UCSD-AML1 (cell line): ENCODE measurements around the gene CFAP61.

Experiments used
- DNase-seq: peaks from one replicate; lab custom pipeline; 2025; ENCODE audit not compliant: unreplicated experiment; lab: John Stamatoyannopoulos, UW

CFAP61 gene

GRCh38 chr20:20386192-20386591, 333.9 kb downstream of the CFAP61 start:
- no peak for DNase-seq

DNA sequence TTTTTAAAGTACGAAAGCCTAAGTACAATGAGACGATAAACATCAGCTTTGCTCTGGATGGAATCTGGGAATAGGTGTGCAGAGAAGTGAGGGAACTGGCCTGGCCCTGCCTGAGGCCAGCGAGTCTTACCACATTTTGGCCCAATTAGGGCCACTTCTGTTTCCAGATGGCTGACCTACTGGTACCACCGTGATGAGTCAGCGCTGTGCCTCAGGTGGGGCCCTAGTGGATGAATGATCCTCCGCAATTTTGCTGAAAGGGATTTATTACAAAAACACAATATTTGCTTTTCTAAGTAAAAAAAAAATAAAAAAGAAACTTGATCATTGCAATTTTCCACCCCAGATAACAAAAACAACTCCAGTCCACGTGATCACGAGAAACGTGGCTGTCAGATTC, 338.1 kb downstream of the CFAP61 start:
- no peak for DNase-seq

DNA sequence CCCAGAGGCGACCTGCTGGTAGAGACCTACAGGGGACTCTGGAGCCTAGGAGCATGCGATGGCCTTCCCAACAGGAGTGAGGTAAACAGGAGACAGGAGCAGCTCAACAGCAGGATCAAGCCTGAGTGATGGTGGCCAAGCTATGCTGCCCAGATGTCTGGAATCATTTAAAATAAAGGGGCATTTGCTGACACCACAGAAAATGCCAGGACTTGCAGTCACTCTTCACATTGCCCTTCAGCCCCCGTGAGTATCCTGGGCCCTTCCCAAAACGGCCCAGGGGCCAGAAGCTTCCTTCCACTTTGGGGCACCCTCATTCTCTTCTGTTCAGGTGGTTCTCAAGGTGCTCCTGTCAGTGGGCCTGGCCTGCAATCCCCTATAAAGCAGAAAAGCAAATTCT, 338.8 kb downstream of the CFAP61 start:
- DNase-seq = no peak

- no peak for DNase-seq
These were observed 339.4 kb downstream of the CFAP61 start for GRCh38 chr20:20391766-20392165.

GRCh38 chr20:20393207-20394120, 341.1 kb downstream of the CFAP61 start:
- peak; percentile 68 for DNase-seq

DNA sequence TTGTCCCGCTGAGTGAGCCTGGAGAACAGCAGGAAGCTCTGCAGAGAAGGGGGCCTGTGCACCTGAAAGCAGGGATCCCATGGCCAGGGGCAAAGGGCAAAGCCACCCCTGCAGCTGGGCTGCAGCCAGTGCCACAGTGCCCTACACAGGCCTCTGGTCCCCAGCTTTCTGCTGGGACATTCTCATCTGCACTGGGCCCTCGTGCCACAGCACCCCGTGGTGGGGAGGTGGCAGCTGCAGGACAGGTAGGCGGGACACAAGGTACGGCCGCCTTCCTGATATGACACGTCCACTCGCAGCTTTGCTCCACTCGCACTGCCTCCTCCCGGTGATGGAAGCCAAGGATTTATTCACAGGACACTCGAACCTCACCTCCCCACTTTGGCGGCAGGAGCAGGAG, 342.8 kb downstream of the CFAP61 start:
- DNase-seq = no peak

DNA sequence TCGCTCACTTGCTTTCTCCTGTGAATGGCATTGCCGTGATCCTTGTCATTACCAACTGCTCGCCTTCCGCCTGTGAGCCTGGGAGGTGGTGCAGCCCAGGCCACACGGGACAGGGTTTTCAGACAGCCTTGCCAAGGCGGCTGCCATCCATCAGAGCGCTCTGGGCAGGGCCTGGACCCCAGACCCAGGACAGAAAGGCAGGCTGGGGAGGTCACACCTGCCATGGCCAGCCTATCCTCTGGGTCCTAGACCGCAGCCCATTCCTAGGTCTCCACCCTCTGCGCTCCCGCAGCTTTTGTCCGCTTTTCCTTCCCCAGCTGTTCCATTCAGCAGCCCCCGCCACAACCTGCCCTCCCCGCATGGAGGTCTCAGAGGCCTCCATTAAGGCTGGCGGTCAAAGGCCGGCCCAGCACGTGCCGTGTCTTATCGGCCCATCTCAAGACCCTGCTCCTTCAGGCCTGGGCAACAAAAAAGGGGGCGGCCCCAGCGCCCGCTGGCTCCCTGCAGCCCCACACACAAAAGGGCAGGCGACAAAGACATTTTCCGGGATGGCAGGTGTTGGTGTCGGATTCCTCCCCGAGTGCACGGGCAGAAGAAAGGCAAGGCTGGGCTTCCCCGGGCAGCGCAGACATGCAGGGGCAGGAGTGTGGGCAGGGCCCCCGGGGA, 343.7 kb downstream of the CFAP61 start:
- no peak for DNase-seq

GRCh38 chr20:20396794-20397193, 344.5 kb downstream of the CFAP61 start:
- DNase-seq = no peak

GRCh38 chr20:20398123-20398522, 345.8 kb downstream of the CFAP61 start:
- no peak for DNase-seq

DNA sequence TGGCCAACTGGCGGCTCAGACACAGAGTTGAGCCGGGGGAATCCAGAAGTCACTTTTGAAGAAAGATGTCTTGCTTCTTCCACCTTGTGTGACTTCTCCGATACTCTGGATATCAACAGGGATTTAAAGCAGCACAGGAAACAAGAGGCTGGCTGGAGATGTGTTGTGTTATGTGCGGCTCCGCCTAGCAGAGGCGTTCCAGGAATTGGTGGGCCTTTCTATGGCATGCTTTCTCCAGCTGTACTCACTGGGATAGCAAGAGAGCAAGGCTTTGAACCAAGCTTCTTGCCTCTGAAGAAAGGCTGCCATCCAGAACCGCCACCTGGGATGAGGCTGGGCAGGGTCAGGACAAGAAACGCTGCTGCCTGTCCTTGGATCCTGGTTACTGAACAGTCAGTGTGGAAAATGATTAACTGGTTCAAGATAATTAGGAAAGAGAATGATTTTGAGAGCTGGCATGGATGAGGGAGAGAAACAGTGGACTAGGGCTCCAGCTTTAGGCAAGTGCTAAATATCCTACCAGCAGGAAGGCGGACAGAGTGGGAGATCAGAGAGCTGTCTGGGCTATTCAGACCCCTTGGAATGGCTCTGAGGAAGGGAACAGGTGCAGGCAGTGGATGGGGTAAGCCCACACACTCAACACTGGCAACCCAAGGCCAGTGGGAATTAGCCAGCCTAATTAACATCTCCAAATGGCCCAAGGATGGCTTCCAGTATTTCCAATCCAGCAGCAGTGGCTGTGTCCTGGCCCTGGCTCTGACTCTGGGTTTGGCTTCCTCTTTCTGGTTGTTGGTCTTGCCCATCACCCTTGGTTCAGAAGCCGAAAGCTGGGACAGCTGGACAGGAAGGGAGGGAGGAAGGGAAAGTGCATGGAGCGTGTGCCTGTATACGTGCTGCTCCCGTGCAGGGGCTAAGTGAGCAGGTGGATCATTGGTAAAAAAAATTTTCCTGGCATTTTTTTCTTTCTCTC, 347.5 kb downstream of the CFAP61 start:
- no peak for DNase-seq

DNA sequence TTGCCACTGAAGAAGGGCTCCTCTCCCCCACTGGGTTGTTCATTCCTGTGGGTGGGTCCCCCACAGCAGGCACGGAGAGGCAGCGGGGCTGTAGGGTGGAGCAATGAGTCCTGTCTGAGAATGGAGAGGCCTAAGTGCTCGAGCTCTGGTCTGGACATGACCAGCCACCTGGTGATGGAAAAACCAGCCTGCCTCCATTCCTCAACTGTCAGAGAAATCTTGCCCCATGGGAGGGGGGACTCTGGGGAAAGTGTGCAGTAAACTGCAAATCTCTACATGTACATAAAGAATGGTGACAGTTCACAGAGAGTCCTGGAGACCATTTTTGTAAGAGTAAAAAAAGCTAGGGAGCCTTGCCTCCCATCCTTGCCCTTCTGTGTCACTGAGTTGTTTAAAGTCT, 349.7 kb downstream of the CFAP61 start:
- DNase-seq = no peak

DNA sequence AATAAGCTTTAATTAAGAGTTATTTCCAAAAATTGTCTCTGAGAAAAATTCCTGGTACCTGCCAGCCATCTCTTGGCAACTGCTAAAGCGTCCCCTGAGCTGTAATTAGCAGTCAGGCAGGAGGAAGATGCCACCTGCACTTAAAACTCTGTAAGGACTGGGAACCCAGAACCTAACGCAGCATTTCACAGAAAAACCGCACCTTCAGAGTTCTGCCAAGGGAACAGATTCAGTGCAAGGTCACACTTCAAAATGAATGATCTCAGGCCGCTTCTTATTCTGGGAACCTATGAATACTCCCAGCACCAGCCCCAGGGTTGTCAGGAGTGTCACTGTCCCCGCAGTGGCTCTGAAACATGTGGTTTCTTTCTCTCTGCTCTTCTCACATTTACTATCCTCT, 352.3 kb downstream of the CFAP61 start:
- no peak for DNase-seq

GRCh38 chr20:20405623-20406022, 353.3 kb downstream of the CFAP61 start:
- DNase-seq = no peak

DNA sequence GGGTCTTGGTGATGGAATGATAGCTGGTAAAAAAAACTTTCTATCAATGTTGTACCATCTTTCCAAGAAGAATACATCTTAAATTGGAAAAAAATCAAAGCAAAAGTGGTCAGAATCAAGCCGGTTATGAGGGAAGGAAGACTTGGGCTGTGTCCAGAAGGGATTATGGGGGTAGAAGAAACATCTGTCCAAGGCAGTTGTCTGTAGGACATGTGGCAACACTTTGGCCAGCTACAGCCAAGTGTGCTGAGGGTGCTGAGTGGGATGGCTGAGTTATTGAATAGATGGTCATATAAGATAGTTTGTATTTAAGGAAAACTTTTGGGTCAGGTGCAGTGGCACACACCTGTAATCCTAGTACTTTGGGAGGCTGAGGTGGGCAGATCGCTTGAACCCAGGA, 354.0 kb downstream of the CFAP61 start:
- DNase-seq = no peak

DNA sequence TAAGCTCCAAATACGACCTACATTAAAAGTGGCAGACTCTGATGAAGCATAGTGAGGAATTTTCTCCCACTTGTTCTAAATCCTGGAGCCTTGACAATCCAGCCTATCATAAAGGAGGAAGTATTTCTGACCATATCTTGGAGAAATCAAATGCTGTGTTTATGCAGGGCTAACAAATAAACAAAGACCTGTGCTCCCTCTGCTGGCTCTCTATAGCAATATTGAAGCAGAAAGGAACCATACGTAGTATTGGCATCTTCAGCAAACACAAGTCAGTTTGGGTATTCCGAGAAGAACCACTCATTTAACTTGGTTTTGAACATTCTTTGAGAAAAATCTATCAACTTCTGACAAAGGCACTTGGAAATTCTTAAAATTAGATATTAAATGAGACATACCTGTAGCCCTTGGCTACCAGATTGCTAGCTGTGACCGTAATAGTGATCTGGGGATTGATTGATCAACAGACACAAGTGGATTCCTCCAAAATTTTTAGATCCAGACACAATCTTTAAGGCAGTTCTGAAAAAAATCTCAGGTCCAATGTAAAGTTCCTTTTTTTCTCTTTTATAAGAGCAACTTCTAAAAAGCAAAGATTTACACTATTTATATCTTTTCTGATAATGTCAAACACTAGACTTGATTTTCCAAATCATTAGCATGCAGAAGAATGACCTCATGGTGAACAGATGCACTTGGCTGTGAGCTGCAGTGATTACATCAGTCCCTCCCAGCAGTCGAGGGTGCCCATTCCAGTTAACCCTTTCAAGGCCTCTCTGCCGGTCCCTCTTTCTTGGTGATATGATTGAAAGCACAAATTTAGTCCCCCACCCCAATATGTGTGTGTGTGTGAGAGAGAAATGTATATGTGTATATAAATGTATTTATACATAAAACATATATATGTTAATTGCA, 355.8 kb downstream of the CFAP61 start:
- DNase-seq = no peak

- no peak for DNase-seq
These were observed 357.0 kb downstream of the CFAP61 start for GRCh38 chr20:20409331-20409730.
